GM12878 (cell line): ENCODE measurements around the gene WDFY4. TPM values are rescaled to one million over a fixed set of nuclear protein-coding genes. Genes with fewer than 3 reads are reported as not detected.

Experiments used
- ATAC-seq: fragments of 200-7000 bp; cut with Tn5 transposase; 3 replicates; pipeline ENCODE4 v1.9.1; 2020; ENCODE audit warnings: mild to moderate bottlenecking, moderate library complexity
- BruUV-seq: library from RNA; stranded (reverse); fragments of 400-500 nt; replicated peaks from 2 replicates; lab custom pipeline; 2021; lab: Mats Ljungman, UMichigan
- CTCF ChIA-PET: fragments of 300-600 bp; sonication (Branson Sonifier 250); formaldehyde crosslinking; extraction: SDS; loops from one replicate; lab custom pipeline; 2021; ENCODE audit warnings: inconsistent platforms; lab: Yijun Ruan, JAX
- POLR2A ChIA-PET: fragments of 350-600 bp; formaldehyde crosslinking; extraction: SDS; loops from one replicate; lab custom pipeline; 2021; ENCODE audit warnings: inconsistent platforms; lab: Charles Lee
- RAD21 ChIA-PET: fragments of 300-600 bp; sonication (Branson Sonifier 250); formaldehyde crosslinking; loops from one replicate; lab custom pipeline; 2023; ENCODE audit warnings: antibody characterized with exemption; ENCODE audit not compliant: unreplicated experiment; lab: Charles Lee
- SMC1A ChIA-PET: fragments of 300-600 bp; sonication (Branson Sonifier 250); formaldehyde crosslinking; loops from one replicate; lab custom pipeline; 2023; ENCODE audit not compliant: unreplicated experiment, uncharacterized antibody; lab: Charles Lee
- DNase-seq: peaks from one replicate; pipeline ENCODE4 v3.0.0-alpha.2; 2011; ENCODE audit warnings: low read depth, low spot score
- FAIRE-seq: peaks from 3 replicates; lab custom pipeline; 2011; peaks lifted over from hg19 to GRCh38; lab: Jason Lieb, UNC
- H2AFZ ChIP-seq: 2 replicates; pipeline ENCODE4 v1.6.0; 2011; ENCODE audit warnings: low read depth, low read length, control low read depth; ENCODE audit not compliant: control insufficient read depth
- H3K27ac ChIP-seq: 2 replicates; pipeline ENCODE4 v1.5.1; 2011; ENCODE audit warnings: control low read depth; ENCODE audit not compliant: control insufficient read depth, insufficient read depth
- H3K27me3 ChIP-seq, 2 experiments: replicated peaks in 1 of 2; 2 replicates each; pipeline versions ENCODE4 v1.6.0 to v1.6.1; 2011; ENCODE audit warnings: low read length in 1 of 2; ENCODE audit not compliant: control insufficient read depth in 2 of 2, insufficient read depth in 2 of 2
- H3K36me3 ChIP-seq, 2 experiments: 2 replicates each; pipeline ENCODE4 v1.5.1; 2011; ENCODE audit warnings: low read length in 1 of 2; ENCODE audit not compliant: control insufficient read depth in 2 of 2, insufficient read depth in 2 of 2
- H3K4me1 ChIP-seq: 2 replicates; pipeline ENCODE4 v1.6.1; 2011; ENCODE audit warnings: mild to moderate bottlenecking, low read length, moderate library complexity, mixed read lengths; ENCODE audit not compliant: control insufficient read depth, insufficient read depth
- H3K4me2 ChIP-seq: 2 replicates; pipeline ENCODE4 v1.6.0; 2011; ENCODE audit warnings: control low read depth; ENCODE audit not compliant: control insufficient read depth, insufficient read depth
- H3K4me3 ChIP-seq: fragments of 200-600 bp; sonication (generic); 2 replicates; pipeline ENCODE4 v1.5.1; 2016
- H3K79me2 ChIP-seq: 2 replicates; pipeline ENCODE4 v1.6.0; 2011; ENCODE audit warnings: low read length; ENCODE audit not compliant: control insufficient read depth, insufficient read depth
- H3K9ac ChIP-seq: 2 replicates; pipeline ENCODE4 v1.8.0; 2011; ENCODE audit warnings: low read length, control low read depth, mixed read lengths; ENCODE audit not compliant: control insufficient read depth, insufficient read depth
- H3K9me3 ChIP-seq: replicated peaks from 3 replicates; pipeline ENCODE4 v1.5.1; 2011; ENCODE audit warnings: mild to moderate bottlenecking, low read length; ENCODE audit not compliant: control insufficient read depth, insufficient read depth
- H4K20me1 ChIP-seq: 2 replicates; pipeline ENCODE4 v1.6.0; 2011; ENCODE audit not compliant: control insufficient read depth, insufficient read depth
- ASH2L ChIP-seq: fragments of 300-600, 200-600 bp; sonication (generic); IDR thresholded peaks from 2 replicates; pipeline ENCODE4 v1.6.1; 2017; ENCODE audit warnings: low read depth, mild to moderate bottlenecking, borderline replicate concordance
- FOXM1 ChIP-seq: IDR thresholded peaks from 2 replicates; pipeline ENCODE4 v1.6.1; 2012; ENCODE audit warnings: low read depth, mild to moderate bottlenecking, inconsistent platforms, low read length, moderate library complexity
- POLR2A ChIP-seq: IDR thresholded peaks from 2 replicates; pipeline ENCODE4 v1.6.1; 2011; ENCODE audit warnings: low read depth, mild to moderate bottlenecking, low read length
- SMAD1 ChIP-seq: fragments of 450-650 bp; IDR thresholded peaks from 2 replicates; pipeline ENCODE4 v1.6.1; 2018; ENCODE audit warnings: mild to moderate bottlenecking, low read depth; ENCODE audit not compliant: partially characterized antibody
- TARDBP ChIP-seq: IDR thresholded peaks from 2 replicates; pipeline ENCODE4 v1.6.1; 2016; ENCODE audit warnings: borderline replicate concordance
- YY1 ChIP-seq: IDR thresholded peaks from 2 replicates; pipeline ENCODE4 v1.6.1; 2011; ENCODE audit warnings: low read depth, mild to moderate bottlenecking, low read length
- ZNF274 ChIP-seq: IDR thresholded peaks from one replicate; pipeline ENCODE4 v1.8.0; 2011; ENCODE audit not compliant: insufficient read length, insufficient read depth
- WGBS: methylation state at CpG from one replicate; pipeline ENCODE4 v1.1.6; 2016; ENCODE audit warnings: low lambda C conversion rate; ENCODE audit not compliant: insufficient replicate concordance, insufficient coverage; ENCODE audit errors: missing lambda C conversion rate; 5-methylcytosine and 5-hydroxymethylcytosine counted together
- in situ Hi-C: fragments of 300-500 bp; cut with MboI; formaldehyde crosslinking; loops from 9 replicates; pipeline ENCODE4 v1.14.3; 2018; ENCODE audit warnings: mixed read lengths
- intact Hi-C: fragments of 100-400 bp; cut with micrococcal nuclease; formaldehyde crosslinking; loops from one replicate; pipeline ENCODE4 v1.14.2; 2022; ENCODE audit not compliant: unreplicated experiment
- polyA plus RNA-seq, 11 experiments: library from polyadenylated mRNA; depleted of rRNA in 4 of 11; unstranded in 6 of 11; stranded (reverse) in 5 of 11; fragments of >200 nt; fragmentation: Nextera tagmentation in 4 of 11; fragmentation: Illumina TruSeq in 1 of 11; extraction: Ambion mirVana in 4 of 11; extraction: Trizol in 1 of 11; gene quantifications; 1 replicate in 1 of 11; 2 replicates in 10 of 11; pipeline versions ENCODE4 v1.2.1 to v1.2.3, GENCODE V29; 2011 to 2016; ENCODE audit warnings: inconsistent platforms in 2 of 11, missing spikeins in 2 of 11, low read depth in 1 of 11
- total RNA-seq, 4 experiments: library from RNA; depleted of rRNA in 3 of 4; stranded (reverse); fragments of >200 nt in 3 of 4; fragmentation: Illumina TruSeq in 1 of 4; extraction: Trizol in 1 of 4; gene quantifications; 2 replicates each; pipeline versions ENCODE4 v1.2.1 to v1.2.3, GENCODE V29; 2013 to 2021
- TF ChIP-seq, protein P1 (sequence below): fragments of 150-350 bp; IDR thresholded peaks from 2 replicates; pipeline ENCODE4 v1.6.1; 2014; ENCODE audit warnings: mild to moderate bottlenecking, low read depth, low read length
- TF ChIP-seq, protein P2 (sequence below): IDR thresholded peaks from 2 replicates; pipeline ENCODE4 v1.6.1; 2011; ENCODE audit warnings: borderline replicate concordance, low read depth, mild to moderate bottlenecking, moderate library complexity, low read length; ENCODE audit not compliant: insufficient read depth, poor library complexity, severe bottlenecking

The WDFY4 gene
- total and polyA plus RNA-seq, 10 of the 15 experiments (the other 5 are each of a cell fraction or from before 2014, with no cell fraction given), result 13.5 to 132 (median 47.3) TPM

DNA sequence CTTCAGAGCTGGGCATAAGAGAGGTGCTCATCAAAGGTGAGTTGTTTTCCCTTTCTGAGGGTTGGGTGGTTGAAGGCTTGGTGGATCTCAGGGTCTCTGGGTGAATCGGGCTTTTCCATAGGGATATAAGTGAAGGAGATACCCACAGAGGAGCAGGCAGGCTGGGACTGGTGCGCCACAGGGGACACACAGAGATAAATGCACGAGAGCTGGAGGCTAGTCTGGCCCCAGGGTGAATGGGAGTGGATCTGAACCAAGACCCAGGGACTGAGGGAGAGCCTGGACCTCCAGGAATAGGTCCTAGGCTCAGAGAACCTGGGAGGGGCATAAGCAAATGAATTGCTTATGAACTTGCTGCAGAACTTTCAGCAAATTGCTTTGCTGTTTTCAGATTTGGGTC, 193.4 kb downstream of the WDFY4 start (continued):
- TF ChIP-seq, protein P1, sequence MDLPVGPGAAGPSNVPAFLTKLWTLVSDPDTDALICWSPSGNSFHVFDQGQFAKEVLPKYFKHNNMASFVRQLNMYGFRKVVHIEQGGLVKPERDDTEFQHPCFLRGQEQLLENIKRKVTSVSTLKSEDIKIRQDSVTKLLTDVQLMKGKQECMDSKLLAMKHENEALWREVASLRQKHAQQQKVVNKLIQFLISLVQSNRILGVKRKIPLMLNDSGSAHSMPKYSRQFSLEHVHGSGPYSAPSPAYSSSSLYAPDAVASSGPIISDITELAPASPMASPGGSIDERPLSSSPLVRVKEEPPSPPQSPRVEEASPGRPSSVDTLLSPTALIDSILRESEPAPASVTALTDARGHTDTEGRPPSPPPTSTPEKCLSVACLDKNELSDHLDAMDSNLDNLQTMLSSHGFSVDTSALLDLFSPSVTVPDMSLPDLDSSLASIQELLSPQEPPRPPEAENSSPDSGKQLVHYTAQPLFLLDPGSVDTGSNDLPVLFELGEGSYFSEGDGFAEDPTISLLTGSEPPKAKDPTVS, result no peak
- no peak for TF ChIP-seq TARDBP
- TF ChIP-seq, protein P2, sequence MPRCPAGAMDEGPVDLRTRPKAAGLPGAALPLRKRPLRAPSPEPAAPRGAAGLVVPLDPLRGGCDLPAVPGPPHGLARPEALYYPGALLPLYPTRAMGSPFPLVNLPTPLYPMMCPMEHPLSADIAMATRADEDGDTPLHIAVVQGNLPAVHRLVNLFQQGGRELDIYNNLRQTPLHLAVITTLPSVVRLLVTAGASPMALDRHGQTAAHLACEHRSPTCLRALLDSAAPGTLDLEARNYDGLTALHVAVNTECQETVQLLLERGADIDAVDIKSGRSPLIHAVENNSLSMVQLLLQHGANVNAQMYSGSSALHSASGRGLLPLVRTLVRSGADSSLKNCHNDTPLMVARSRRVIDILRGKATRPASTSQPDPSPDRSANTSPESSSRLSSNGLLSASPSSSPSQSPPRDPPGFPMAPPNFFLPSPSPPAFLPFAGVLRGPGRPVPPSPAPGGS, result no peak
- TF ChIP-seq ASH2L, result no peak
- no peak for TF ChIP-seq POLR2A
- TF ChIP-seq ZNF274, result no peak

DNA sequence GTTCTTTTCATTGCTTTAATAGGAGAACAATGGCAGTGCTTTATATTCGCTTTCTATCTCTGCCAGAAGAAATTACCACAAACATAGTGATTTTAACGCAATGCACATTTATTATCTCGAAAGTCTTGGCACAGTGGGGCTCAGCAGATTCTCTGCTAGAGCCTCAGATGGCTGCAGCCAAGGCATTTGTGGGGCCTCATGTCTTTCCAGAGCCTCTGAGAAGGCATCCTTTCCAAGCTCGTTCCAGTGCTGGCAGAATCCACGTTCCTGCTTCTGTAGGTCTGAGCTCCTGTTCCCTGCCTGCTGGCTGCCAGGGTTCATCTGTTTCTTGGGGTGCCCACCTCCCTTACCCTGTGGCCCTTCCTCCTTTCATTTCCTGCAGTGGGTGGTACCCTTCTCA, 194.8 kb downstream of the WDFY4 start:
- Histone ChIP-seq H3K36me3 (peaks cover 17 to 25% of the 10 kb centered on the region in 2 experiments; a peak in 3 of 4 replicates), H3K4me3 (no peak overlapping the region), H3K27me3 (no peaks in the 10 kb centered on the region), H3K9ac (no peak overlapping the region), H2AFZ (no peak overlapping the region), H3K9me3 (no peaks in the 10 kb centered on the region; the same call in 2 of the 3 replicates), H4K20me1 (no peaks in the 10 kb centered on the region), H3K4me1 (no peaks in the 10 kb centered on the region; the same call in 1 of the 2 replicates), H3K79me2 (no peaks in the 10 kb centered on the region), H3K4me2 (no peak overlapping the region), H3K27ac (no peak overlapping the region)
- BruUV-seq, result no TSS peak
- ChIA-PET POLR2A (no interaction called here), SMC1A (no interaction called here), RAD21 (no interaction called here), CTCF (no interaction called here)
- DNase-seq (no peak), ATAC-seq (no peak), FAIRE-seq (no peak)
- WGBS, result 73% methylated on average over 5 of the region's 5 CpGs
- in situ Hi-C loops (no loop called here), intact Hi-C loops (no loop called here)
- TF ChIP-seq YY1 (no peak), SMAD1 (no peak), FOXM1 (no peak)
